AG04450 (cell line): ENCODE data around the gene PROM1. TPM values are rescaled to one million over a fixed set of nuclear protein-coding genes. Genes with fewer than 3 reads are reported as not detected.

Experiments
- CTCF ChIA-PET: fragments of 300-600, 350-600 bp; formaldehyde crosslinking; extraction: SDS; loops from one replicate; lab custom pipeline; 2022; ENCODE audit warnings: antibody characterized with exemption, inconsistent platforms; lab: Charles Lee
- POLR2A ChIA-PET: fragments of 350-600 bp; formaldehyde crosslinking; extraction: SDS; loops from one replicate; lab custom pipeline; 2021; ENCODE audit warnings: antibody characterized with exemption, inconsistent platforms; lab: Yijun Ruan, JAX
- DNase-seq: peaks from one replicate; pipeline ENCODE4 v3.0.0-alpha.2; 2011; ENCODE audit warnings: low read depth, low spot score
- H3K27ac ChIP-seq: one replicate; pipeline ENCODE4 v1.5.1; 2012; ENCODE audit warnings: low read depth, low read length, control low read depth
- H3K27me3 ChIP-seq: one replicate; pipeline ENCODE4 v1.6.0; 2012; ENCODE audit warnings: low read length; ENCODE audit not compliant: control insufficient read depth, insufficient read depth
- H3K4me3 ChIP-seq: 2 replicates; pipeline ENCODE4 v1.5.1; 2011; ENCODE audit warnings: mild to moderate bottlenecking, low read depth, low read length, control low read depth
- H3K9me3 ChIP-seq: 2 replicates; pipeline ENCODE4 v1.5.1; 2012; ENCODE audit warnings: low read length; ENCODE audit not compliant: control insufficient read depth, insufficient read depth
- CTCF ChIP-seq: IDR thresholded peaks from 2 replicates; pipeline ENCODE4 v1.5.1; 2011; ENCODE audit warnings: low read depth, low read length, control low read depth, inconsistent platforms
- polyA plus RNA-seq: library from polyadenylated mRNA; depleted of rRNA; stranded (reverse); fragments of >200 nt; gene quantifications from 2 replicates; pipeline ENCODE4 v1.2.3, GENCODE V29; 2011

Gene PROM1
- polyA plus RNA-seq, 1 experiment = not detected

- H3K27me3 ChIP-seq = peaks cover 16% of the 10 kb centered on the region
- CTCF ChIA-PET = no interaction called here
- POLR2A ChIA-PET = no interaction called here
- H3K9me3 ChIP-seq = no peaks in the 10 kb centered on the region
- no peak overlapping the region for H3K27ac ChIP-seq
- H3K4me3 ChIP-seq = no peak overlapping the region
- no peak for TF ChIP-seq CTCF
- DNase-seq = no peak
Observed at GRCh38 chr4:16110199-16110598, 26.4 kb upstream of the PROM1 start.

- ChIA-PET POLR2A (no interaction called here), CTCF (no interaction called here)
- no peak overlapping the region for H3K27ac ChIP-seq
- peaks cover 16% of the 10 kb centered on the region for H3K27me3 ChIP-seq
- DNase-seq = no peak
- no peaks in the 10 kb centered on the region for H3K9me3 ChIP-seq
- TF ChIP-seq CTCF = no peak
- no peak overlapping the region for H3K4me3 ChIP-seq
Observed at GRCh38 chr4:16109256-16109655, 25.4 kb upstream of the PROM1 start.

- Histone ChIP-seq H3K4me3 (no peak overlapping the region), H3K9me3 (no peaks in the 10 kb centered on the region), H3K27me3 (peaks cover 9% of the 10 kb centered on the region), H3K27ac (no peak overlapping the region)
- no peak for TF ChIP-seq CTCF
- ChIA-PET CTCF (no interaction called here), POLR2A (no interaction called here)
- no peak for DNase-seq
Observed at GRCh38 chr4:16106956-16107355, 23.1 kb upstream of the PROM1 start.

GRCh38 chr4:16104520-16104919 lies 20.7 kb upstream of the PROM1 start:
- CTCF ChIA-PET = no interaction called here
- H3K9me3 ChIP-seq = no peaks in the 10 kb centered on the region
- H3K4me3 ChIP-seq = no peak overlapping the region
- DNase-seq = no peak
- no peak for TF ChIP-seq CTCF
- peaks cover 8% of the 10 kb centered on the region for H3K27me3 ChIP-seq
- H3K27ac ChIP-seq = no peak overlapping the region
- POLR2A ChIA-PET = no interaction called here

GRCh38 chr4:16102356-16102755 lies 18.5 kb upstream of the PROM1 start:
- no peak overlapping the region for H3K4me3 ChIP-seq
- H3K27ac ChIP-seq = no peak overlapping the region
- TF ChIP-seq CTCF = no peak
- ChIA-PET POLR2A (no interaction called here), CTCF (no interaction called here)
- no peak for DNase-seq
- H3K9me3 ChIP-seq = no peaks in the 10 kb centered on the region
- peaks cover 8% of the 10 kb centered on the region for H3K27me3 ChIP-seq
